Skeletal muscle satellite cell (primary cell): Measurements from ENCODE around the gene GABRD.

Source experiments
- H3K27me3 ChIP-seq: 2 replicates; pipeline ENCODE4 v1.7.0; 2013; ENCODE audit warnings: low read length; ENCODE audit not compliant: control insufficient read depth, insufficient read depth
- H3K36me3 ChIP-seq: 2 replicates; pipeline ENCODE4 v1.7.0; 2013; ENCODE audit warnings: mild to moderate bottlenecking, control low read depth, low read length; ENCODE audit not compliant: insufficient read depth
- H3K4me1 ChIP-seq: 2 replicates; pipeline ENCODE4 v1.7.0; 2013; ENCODE audit warnings: low read length; ENCODE audit not compliant: control insufficient read depth, insufficient read depth
- H3K4me2 ChIP-seq: 2 replicates; pipeline ENCODE4 v1.7.0; 2013; ENCODE audit warnings: mild to moderate bottlenecking, low read length
- H3K4me3 ChIP-seq: 2 replicates; pipeline ENCODE4 v1.7.0; 2013; ENCODE audit warnings: low read length
- H3K9ac ChIP-seq: 2 replicates; pipeline ENCODE4 v1.7.0; 2013; ENCODE audit warnings: mild to moderate bottlenecking, low read depth, low read length, moderate library complexity
- H3K9me3 ChIP-seq: replicated peaks from 2 replicates; pipeline ENCODE4 v1.7.0; 2013; ENCODE audit warnings: mild to moderate bottlenecking, control low read depth, low read length

The GABRD gene

GRCh38 chr1:2052756-2053155, 33.6 kb downstream of the GABRD start:
- Histone ChIP-seq H3K4me3 (no peak overlapping the region), H3K9ac (no peak overlapping the region), H3K9me3 (no peaks in the 10 kb centered on the region), H3K36me3 (no peaks in the 10 kb centered on the region), H3K27me3 (peaks cover 46% of the 10 kb centered on the region), H3K4me2 (no peak overlapping the region), H3K4me1 (no peaks in the 10 kb centered on the region)

GRCh38 chr1:2053217-2053616, 34.1 kb downstream of the GABRD start:
- Histone ChIP-seq H3K36me3 (no peaks in the 10 kb centered on the region), H3K4me2 (no peak overlapping the region), H3K27me3 (peaks cover 42% of the 10 kb centered on the region), H3K9ac (no peak overlapping the region), H3K9me3 (no peaks in the 10 kb centered on the region), H3K4me1 (no peaks in the 10 kb centered on the region), H3K4me3 (no peak overlapping the region)

- peaks cover 36% of the 10 kb centered on the region for H3K27me3 ChIP-seq
- no peak overlapping the region for H3K4me2 ChIP-seq
- no peak overlapping the region for H3K4me3 ChIP-seq
- H3K9me3 ChIP-seq: no peaks in the 10 kb centered on the region
- H3K36me3 ChIP-seq: no peaks in the 10 kb centered on the region
- no peak overlapping the region for H3K9ac ChIP-seq
- H3K4me1 ChIP-seq: no peaks in the 10 kb centered on the region
These were observed 34.7 kb downstream of the GABRD start for GRCh38 chr1:2053784-2054376.

GRCh38 chr1:2054560-2054959, 35.4 kb downstream of the GABRD start:
- no peak overlapping the region for H3K4me2 ChIP-seq
- no peaks in the 10 kb centered on the region for H3K9me3 ChIP-seq
- H3K36me3 ChIP-seq: no peaks in the 10 kb centered on the region
- no peaks in the 10 kb centered on the region for H3K4me1 ChIP-seq
- no peak overlapping the region for H3K4me3 ChIP-seq
- H3K9ac ChIP-seq: no peak overlapping the region
- peaks cover 30% of the 10 kb centered on the region for H3K27me3 ChIP-seq

- H3K9me3 ChIP-seq: no peaks in the 10 kb centered on the region
- H3K4me3 ChIP-seq: no peak overlapping the region
- no peaks in the 10 kb centered on the region for H3K36me3 ChIP-seq
- peaks cover 21% of the 10 kb centered on the region for H3K27me3 ChIP-seq
- H3K4me2 ChIP-seq: no peak overlapping the region
- no peaks in the 10 kb centered on the region for H3K4me1 ChIP-seq
- H3K9ac ChIP-seq: no peak overlapping the region
These were observed 36.9 kb downstream of the GABRD start for GRCh38 chr1:2055911-2056575.

GRCh38 chr1:2056955-2057590, 37.9 kb downstream of the GABRD start:
- no peak overlapping the region for H3K4me3 ChIP-seq
- H3K9ac ChIP-seq: no peak overlapping the region
- H3K4me1 ChIP-seq: no peaks in the 10 kb centered on the region
- H3K9me3 ChIP-seq: no peaks in the 10 kb centered on the region
- no peak overlapping the region for H3K4me2 ChIP-seq
- peaks cover 15% of the 10 kb centered on the region for H3K27me3 ChIP-seq
- no peaks in the 10 kb centered on the region for H3K36me3 ChIP-seq

DNA sequence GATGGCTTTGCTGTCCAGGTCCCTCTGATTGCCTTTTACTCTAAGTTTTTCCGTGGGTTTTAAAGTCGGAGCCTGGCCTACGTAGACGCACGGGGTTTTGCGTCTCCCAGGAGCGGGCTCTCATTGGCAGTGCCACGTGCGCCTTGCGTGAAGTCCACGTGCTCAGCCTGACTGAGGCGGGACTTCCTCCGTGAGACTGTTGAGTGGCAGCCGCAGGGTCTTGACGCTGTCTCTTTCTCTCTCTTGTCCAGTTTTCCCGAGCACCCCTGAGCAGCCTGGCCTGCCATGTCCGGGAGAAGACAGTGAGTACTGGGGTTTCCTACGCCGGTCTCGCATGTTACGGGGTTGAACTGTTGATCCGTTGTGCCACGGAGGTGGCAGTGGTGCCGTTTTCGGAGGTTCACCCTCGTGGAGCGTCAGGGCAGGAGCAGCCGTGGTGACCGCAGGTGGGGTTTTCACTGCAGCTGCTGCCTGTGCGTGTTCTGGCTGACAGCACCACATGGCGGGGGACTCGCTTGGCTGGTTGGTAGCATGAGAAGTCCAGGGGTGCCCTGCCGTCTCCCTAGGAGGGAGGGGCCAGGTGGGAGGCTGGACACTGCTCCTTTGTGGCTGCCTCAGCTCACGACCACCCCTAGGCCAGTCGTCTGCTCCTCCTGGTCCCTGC, 40.3 kb downstream of the GABRD start:
- H3K4me3 ChIP-seq: no peak overlapping the region
- no peaks in the 10 kb centered on the region for H3K36me3 ChIP-seq
- peaks cover 3% of the 10 kb centered on the region for H3K27me3 ChIP-seq
- H3K4me1 ChIP-seq: no peaks in the 10 kb centered on the region
- no peak overlapping the region for H3K4me2 ChIP-seq
- H3K9ac ChIP-seq: no peak overlapping the region
- H3K9me3 ChIP-seq: no peaks in the 10 kb centered on the region

GRCh38 chr1:2060072-2060471, 40.9 kb downstream of the GABRD start:
- Histone ChIP-seq H3K4me3 (no peak overlapping the region), H3K27me3 (peaks cover 3% of the 10 kb centered on the region), H3K9me3 (no peaks in the 10 kb centered on the region), H3K4me1 (no peaks in the 10 kb centered on the region), H3K9ac (no peak overlapping the region), H3K36me3 (no peaks in the 10 kb centered on the region), H3K4me2 (no peak overlapping the region)

DNA sequence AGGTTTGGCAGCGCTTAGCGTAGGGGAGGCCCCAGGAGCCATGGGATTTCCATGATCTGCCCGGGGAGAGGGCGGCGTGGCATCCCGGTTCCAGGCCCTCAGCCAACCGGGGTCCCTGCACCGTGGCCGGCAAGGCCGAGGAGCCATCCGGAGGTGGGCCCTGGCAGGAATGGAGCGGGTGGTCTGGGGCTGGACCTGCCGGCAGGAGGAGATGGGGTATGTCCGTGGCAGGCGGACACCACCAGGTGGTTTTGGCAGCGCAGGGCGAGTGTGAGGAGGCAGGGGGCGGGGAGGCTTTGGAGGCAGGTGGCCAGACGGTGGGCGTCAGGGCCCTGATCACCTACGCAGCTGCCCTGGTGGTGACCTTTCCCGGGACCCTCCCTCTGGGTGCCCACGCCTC, 41.4 kb downstream of the GABRD start:
- no peak overlapping the region for H3K4me3 ChIP-seq
- peaks cover 3% of the 10 kb centered on the region for H3K27me3 ChIP-seq
- no peak overlapping the region for H3K4me2 ChIP-seq
- H3K36me3 ChIP-seq: no peaks in the 10 kb centered on the region
- H3K9ac ChIP-seq: no peak overlapping the region
- no peaks in the 10 kb centered on the region for H3K9me3 ChIP-seq
- H3K4me1 ChIP-seq: no peaks in the 10 kb centered on the region

DNA sequence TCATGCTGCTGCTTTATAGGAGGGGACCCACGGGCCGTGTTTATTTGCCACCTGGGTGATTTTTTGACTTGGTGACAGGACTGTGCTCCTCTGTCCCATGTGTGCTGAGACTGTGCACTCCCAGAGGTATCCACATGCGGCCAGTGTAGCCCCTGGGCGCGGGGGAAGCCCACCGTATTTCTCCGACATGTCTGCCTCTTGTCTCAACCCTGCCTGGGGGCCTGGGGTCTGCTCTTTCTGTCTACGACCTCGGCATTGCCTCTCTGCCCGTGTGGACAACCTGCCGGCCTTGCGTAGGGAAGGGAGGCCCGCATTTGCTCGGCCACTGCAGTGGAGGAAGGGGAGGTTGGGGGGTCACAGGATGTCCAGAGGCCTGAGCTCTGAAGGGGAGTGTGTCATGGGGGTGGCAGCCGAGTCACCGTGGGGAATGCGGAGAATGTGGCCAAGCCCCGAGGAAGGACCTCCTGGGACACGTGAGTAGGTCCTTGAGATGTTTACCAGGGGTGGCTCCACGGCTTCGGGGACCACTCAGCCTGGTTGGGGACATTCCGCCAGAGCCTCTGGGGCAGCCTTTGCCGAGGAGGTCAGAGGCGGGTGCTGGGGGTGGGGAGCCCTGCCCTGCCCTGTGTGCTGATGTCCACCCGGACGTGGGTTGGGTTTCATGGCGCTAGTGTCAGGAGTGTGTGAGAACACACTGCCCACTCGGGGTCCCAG, 42.1 kb downstream of the GABRD start:
- Histone ChIP-seq H3K9ac (no peak overlapping the region), H3K9me3 (no peaks in the 10 kb centered on the region), H3K4me3 (no peak overlapping the region), H3K36me3 (no peaks in the 10 kb centered on the region), H3K27me3 (peaks cover 3% of the 10 kb centered on the region), H3K4me2 (no peak overlapping the region), H3K4me1 (no peaks in the 10 kb centered on the region)

GRCh38 chr1:2065699-2066098, 46.6 kb downstream of the GABRD start:
- Histone ChIP-seq H3K27me3 (peaks cover 15% of the 10 kb centered on the region), H3K36me3 (no peaks in the 10 kb centered on the region), H3K9me3 (no peaks in the 10 kb centered on the region), H3K4me1 (no peaks in the 10 kb centered on the region), H3K4me3 (no peak overlapping the region), H3K4me2 (no peak overlapping the region), H3K9ac (no peak overlapping the region)
